Measurements from ENCODE around the gene BBS1.

GRCh38 chr11:66549696-66550095 lies 39.3 kb downstream of the BBS1 start:
- no peak for TF ChIP-seq CTCF (IDR thresholded peaks at IDR 0.05)
- TF ChIP-seq POLR2A (IDR thresholded peaks at IDR 0.05) = no peak
- TF ChIP-seq POLR2AphosphoS5 (IDR thresholded peaks at IDR 0.05) = no peak

Data from breast epithelium (tissue), 3 donors.